Kasumi-1 (cell line): Measurements from ENCODE around the gene DYNC1H1.

Experiments
- DNase-seq, 2 experiments: peaks; one replicate each; lab custom pipeline; 2025; lab: John Stamatoyannopoulos, UW

The DYNC1H1 gene

DNA sequence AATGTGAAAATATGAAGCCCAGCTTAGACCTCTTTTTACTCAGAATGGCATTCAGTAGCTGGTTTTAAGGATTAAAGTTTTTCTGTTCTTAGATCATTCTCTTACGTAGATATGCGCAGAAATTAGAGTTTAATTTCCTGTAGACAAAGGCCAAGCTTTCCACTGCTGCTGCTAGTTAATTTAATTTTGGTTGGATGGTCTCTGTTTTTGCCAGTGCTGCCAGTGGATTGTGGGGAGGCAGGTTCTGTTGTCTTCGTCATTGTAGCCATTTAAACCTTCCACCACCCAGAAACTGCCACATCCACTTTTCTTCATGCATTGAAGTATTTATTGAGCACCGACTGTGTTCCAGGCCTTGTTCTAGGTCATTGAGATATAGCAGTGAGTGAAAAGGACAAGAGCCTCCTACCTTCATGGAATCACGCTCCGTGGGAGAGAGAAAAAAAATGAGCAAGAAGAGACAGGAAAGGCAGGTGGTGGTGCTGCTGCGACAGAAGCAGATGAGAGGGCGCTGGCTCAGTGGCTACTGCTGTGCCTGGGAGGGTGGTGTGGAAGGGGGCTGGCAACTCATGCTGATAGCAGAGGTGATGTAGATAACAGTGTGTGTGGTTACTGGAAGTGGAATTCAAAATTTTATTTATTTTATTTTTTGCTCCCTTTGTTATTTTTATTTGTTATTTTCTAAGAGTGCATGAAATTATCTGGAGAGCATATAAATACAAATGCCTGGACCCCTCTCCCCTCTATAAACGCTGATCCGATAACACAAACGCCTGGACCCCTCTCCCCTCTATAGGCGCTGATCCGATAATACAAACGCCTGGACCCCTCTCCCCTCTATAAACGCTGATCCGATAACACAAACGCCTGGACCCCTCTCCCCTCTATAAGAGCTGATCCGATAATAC, 33.3 kb downstream of the DYNC1H1 start:
- DNase-seq: no peak

DNA sequence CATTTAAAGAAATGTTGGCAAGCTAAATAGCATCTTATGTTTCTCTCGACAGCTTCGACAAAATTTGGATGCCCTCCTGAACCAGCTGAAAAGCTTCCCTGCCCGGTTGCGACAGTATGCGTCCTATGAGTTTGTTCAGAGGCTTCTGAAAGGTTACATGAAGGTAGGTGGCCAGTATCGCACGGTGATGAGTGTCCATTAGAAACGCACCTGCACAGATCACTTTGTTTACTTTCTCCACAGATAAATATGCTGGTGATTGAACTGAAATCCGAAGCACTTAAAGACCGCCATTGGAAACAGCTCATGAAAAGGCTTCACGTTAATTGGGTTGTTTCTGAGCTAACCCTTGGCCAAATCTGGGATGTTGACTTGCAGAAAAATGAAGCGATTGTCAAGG, 36.5 kb downstream of the DYNC1H1 start:
- DNase-seq: no peak

DNA sequence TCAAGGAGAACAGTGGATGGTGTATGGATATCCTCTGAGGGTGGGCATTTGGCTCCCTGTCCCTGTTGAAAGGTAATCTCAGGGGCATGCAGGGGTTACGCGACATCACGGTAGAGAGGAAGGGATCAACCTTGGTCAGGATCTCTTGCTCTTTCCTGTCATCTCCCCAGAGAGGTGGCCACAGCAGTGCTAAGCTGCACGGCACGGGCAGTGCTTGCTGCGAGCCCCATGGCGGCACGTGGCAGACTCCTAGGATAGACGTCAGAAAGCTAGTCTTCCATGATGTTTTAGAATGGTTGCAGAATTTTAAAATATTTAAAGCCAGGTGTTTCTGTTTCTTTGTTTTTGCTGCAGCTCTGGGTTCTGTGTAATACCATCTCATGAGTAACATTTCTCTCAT, 41.0 kb downstream of the DYNC1H1 start:
- DNase-seq: no peak

- DNase-seq: no peak
These were observed 43.6 kb downstream of the DYNC1H1 start for GRCh38 chr14:102007916-102008418.

DNA sequence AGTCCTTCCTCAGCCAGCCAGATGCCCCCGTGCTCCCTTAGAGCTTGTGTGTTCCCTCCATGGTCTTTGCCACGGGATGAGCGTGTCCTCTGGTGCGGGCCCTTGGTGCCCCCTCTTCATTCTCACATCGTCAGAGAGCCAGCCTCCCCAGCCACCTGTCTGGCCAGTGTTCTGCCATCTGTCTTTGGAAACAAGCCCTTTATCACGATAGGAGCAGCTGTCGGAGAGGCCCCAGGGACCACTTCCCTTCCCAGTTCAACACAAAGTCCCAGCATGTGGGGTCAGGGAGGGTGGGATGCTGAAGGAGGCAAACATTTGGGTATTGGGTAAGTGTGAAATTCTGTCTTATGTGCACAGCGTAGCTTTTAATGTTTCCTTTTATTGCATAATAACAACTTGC, 44.5 kb downstream of the DYNC1H1 start:
- DNase-seq: no peak

DNA sequence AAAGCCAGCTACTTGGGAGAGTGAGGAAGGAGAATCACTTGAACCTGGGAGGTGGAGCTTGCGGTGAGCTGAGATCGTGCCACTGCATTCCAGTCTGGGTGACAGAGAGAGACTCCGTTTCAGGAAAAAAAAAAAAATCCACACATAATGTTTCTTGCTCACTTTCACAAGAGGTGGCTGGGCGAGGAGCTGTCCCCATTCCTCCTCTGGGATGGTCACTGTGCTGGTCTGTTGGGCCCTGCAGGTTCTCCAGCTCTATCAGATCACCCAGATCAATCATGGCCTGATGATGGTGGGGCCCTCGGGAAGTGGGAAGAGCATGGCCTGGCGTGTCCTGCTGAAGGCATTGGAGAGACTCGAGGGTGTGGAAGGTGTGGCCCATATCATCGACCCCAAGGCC, 47.3 kb downstream of the DYNC1H1 start:
- DNase-seq: no peak

DNA sequence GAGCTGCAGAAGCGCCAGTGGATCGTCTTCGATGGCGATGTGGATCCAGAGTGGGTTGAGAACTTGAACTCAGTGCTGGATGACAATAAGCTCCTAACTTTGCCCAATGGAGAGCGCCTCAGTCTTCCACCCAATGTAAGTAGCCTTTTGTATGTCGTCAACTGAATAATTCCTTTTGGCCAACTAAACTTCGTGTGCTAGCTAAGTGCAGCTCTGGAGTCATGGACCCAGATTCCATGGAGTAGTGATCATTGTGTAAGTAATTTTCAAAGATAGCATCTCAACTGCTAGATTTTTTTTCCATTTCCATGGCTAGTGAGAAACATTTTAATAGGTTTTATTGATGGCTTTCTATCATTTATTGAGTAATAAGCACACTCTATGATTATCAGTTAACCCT, 48.0 kb downstream of the DYNC1H1 start:
- no peak for DNase-seq

- no peak for DNase-seq
These were observed 49.4 kb downstream of the DYNC1H1 start for GRCh38 chr14:102013669-102014200.

DNA sequence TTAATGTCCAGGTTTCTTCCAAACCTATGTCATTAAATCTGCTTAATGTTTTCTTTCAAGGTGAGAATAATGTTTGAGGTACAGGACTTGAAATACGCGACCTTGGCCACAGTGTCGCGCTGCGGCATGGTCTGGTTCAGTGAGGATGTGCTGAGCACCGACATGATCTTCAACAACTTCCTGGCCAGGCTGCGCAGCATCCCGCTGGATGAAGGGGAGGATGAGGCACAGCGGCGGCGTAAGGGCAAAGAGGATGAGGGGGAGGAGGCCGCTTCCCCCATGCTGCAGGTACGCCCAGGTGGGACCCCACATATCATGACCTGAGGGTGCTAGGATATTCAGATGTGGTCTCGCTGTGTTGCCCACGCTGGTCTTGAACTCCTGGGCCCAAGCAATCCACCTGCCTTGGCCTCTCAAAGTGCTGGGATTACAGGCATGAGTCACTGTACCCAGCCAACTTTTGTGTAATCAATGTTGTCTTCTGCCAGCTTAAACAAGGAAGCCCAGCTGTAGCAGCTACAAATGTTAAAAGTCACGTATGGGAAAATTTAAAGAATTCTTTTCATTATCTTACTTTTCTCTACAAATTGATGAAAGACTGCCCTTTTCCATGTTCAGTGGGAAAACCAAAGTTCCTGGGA, 50.8 kb downstream of the DYNC1H1 start:
- no peak for DNase-seq

DNA sequence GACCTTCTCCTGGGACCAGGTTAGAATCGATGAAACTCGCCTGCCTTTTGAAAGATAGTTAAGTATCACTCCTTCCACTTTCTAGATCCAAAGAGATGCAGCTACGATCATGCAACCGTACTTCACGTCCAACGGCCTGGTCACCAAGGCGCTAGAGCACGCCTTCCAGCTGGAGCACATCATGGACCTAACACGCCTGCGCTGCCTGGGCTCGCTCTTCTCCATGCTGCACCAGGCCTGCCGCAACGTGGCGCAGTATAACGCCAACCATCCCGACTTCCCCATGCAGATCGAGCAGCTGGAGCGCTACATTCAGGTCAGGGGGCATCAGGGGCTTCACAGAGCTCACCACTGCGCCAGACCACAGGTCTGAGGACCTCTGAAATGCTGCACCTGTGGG, 51.4 kb downstream of the DYNC1H1 start:
- DNase-seq: no peak

DNA sequence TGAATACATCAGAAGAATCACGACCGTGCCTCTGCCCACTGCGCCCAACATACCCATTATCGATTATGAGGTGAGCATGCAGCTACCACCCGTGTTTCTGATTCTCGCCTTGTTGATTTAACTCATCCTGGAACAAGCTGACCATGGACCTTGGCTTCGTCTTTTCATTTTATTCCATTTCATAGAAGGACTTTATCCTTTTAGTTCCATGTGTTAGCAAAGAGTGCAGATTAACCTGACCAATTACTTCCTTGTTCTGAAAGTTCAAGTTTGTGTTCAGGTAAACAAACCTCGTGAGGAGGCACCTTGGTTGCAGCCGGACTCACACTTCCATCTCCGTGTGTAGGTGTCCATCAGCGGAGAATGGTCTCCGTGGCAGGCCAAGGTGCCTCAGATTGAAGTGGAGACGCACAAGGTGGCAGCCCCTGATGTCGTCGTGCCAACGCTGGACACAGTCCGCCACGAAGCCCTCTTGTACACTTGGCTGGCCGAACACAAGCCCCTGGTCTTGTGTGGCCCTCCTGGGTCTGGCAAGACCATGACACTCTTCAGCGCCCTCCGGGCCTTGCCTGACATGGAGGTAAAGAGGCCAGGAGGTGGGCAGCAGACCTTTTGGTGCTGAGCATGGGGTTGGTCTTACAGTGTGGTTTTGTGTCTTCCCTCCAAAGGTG, 52.2 kb downstream of the DYNC1H1 start:
- no peak for DNase-seq

DNA sequence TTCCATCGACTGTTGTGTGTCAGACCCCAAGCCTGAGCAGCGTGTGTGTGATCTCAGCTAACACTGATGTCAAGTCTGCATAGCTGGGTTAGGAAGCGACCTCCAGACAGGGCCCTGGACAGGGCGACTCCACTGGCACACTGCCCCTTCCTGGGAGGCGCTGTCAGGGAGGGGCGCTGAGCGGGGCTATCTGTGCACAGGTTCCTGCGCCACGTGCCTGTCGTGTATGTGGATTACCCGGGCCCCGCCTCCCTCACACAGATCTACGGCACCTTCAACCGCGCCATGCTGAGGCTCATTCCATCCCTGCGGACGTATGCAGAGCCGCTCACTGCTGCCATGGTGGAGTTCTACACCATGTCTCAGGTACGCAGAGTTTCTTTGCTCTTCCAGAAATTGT, 53.9 kb downstream of the DYNC1H1 start:
- no peak for DNase-seq

- no peak for DNase-seq
These were observed 54.7 kb downstream of the DYNC1H1 start for GRCh38 chr14:102019006-102019540.

GRCh38 chr14:102020058-102020971, 55.9 kb downstream of the DYNC1H1 start:
- DNase-seq: no peak

- DNase-seq: no peak
These were observed 62.6 kb downstream of the DYNC1H1 start for GRCh38 chr14:102026934-102027333.

DNA sequence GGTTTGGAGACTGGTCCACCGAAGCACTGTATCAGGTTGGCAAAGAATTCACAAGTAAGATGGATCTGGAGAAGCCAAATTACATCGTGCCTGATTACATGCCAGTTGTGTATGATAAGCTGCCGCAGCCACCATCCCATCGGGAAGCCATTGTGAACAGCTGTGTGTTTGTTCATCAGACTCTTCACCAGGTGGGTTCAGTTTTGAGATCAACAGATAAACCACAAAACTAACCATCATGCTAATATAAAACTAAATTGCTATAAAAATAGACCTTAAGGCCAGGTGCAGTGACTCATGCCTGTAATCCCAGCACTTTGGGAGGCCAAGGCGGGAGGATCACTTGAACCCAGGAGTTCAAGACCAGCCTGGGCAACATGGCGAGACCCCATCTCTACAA, 63.6 kb downstream of the DYNC1H1 start:
- DNase-seq: no peak

DNA sequence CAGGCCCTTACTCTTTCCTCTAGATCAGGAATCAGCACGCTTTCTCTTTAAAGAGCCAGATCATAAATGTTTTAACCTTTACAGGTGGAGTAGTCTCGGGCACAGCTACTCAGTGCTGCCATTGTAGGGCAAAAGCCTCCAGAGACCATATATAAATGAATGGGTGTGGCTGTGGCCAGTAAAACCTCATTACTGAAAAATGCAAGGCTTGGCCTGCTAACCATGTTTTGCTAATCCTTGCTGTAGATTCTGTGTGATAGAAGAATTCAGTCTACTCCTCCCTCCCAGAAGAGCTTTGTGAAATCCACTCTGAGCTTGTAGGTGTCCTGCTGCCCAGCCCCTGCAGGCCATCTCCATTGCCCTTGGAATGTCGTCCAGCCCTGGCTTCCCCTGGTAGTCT, 64.4 kb downstream of the DYNC1H1 start:
- DNase-seq: no peak

DNA sequence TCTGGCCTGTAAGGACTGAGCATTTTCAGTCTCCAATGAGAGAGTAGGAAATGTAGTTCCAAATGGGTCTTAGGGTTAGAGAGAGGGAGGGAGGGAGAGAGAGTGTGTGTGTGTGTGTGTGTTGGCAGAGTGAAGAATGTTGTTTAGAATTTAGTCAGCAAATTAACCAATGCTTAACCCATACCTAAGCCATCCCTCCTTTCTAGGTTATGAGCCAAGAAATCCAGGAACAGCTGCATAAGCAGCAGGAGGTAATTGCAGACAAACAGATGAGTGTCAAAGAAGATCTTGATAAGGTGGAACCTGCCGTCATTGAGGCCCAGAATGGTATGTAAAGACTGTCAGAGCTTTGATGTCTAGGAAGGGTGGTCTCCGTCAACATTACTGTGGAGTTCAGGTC, 65.6 kb downstream of the DYNC1H1 start:
- DNase-seq: no peak

DNA sequence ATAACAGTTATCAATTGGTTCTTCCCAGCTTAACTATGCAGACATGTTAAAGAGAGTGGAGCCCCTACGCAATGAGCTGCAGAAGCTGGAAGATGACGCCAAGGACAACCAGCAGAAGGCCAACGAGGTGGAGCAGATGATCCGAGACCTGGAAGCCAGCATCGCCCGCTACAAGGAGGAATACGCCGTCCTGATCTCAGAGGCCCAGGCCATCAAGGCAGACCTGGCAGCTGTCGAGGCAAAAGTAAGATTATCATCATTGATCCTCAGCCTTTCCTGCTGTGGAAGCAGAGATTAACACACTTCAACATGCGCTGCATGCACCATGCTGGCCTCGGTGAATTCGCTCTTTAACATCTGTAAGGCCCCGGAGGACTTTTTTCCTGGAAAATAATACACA, 68.9 kb downstream of the DYNC1H1 start:
- DNase-seq: no peak

GRCh38 chr14:102034301-102034700, 69.9 kb downstream of the DYNC1H1 start:
- DNase-seq: no peak

DNA sequence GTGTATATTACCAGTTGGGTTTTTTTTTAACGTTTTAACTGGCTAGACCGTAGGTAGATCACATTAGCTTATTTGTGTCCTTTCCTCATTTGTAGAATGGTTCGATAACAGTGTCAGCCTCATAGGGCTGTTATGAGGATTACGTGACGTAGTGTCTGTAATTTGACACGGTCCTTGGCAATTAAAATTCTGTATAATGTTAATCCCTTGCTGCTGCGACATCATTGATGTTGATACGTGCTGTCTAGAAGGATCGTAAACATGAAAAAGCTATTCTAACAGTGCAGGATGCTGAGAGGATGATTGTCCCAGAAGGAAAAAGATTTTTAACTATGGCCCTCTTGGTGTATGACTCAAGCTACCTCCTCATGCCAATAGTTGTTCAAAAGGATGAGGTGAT, 71.5 kb downstream of the DYNC1H1 start:
- no peak for DNase-seq
